ENCODE data around the gene IQSEC3.

Gene IQSEC3

DNA sequence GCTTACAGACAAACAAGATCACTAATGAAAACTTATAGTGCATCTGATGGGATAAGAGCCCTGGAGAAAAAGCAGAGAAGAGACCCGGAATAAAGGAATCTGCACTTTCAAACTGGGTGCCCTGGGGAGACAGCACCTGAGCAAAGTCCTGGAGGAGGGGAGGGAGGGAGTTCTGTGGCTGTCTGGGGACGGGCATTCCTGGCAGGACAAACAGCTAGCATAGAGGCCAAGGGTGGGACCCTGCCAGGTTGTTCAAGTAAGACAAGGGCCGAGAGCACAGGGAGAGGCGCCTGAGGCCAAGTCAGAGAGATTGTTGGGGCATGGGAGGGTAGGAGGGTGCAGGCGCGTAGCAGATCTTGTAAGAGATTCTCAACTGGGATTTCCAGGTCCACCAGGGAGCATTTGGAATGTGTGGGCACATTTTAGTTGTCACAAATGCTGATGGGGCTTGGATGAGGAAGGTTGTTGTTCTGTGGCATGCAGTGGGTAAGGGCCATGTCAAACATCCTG is 14.2 kb downstream of the IQSEC3 start:
- no peak for DNase-seq (ENCODE audit: low spot score)

DNA sequence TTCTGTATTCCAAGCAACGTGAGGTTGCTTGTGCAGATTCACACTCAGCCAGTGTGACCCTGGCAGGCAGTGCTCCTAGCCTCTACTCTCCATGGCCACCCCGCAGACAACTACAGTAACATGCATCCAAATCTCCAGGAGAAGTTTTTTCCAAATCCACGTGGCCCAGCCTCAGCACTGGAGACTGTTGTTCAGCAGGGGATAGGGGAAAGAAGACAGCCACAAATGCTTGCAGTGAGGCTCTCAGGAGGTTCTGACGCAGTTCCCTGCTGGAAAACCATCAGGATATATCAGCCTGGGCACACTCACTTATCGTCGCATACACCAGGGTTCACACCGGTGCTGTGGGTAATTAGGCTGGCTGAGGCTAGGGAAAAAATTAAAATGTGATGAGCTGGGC is 16.2 kb downstream of the IQSEC3 start:
- DNase-seq (ENCODE audit: low spot score), result no peak

DNA sequence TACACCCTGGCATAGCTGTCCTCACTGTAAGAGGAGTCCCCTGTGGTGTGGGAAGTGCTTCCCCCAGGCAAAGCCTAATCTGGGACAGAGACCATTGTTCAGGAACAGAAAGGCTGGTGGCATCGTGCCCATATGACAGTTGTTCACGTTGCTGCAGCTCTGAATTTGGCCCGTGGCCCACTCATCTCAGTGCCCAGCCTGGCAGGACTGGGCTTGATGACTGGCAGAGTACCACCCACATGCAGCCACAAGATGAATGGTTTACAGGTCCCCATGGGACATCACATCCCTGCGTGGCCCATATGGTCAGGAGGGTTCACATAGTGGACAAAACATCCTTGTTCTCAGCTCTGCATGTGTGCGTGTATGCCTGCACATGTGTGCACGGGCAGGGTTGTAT is 17.5 kb downstream of the IQSEC3 start:
- no peak for DNase-seq (ENCODE audit: low spot score)

DNA sequence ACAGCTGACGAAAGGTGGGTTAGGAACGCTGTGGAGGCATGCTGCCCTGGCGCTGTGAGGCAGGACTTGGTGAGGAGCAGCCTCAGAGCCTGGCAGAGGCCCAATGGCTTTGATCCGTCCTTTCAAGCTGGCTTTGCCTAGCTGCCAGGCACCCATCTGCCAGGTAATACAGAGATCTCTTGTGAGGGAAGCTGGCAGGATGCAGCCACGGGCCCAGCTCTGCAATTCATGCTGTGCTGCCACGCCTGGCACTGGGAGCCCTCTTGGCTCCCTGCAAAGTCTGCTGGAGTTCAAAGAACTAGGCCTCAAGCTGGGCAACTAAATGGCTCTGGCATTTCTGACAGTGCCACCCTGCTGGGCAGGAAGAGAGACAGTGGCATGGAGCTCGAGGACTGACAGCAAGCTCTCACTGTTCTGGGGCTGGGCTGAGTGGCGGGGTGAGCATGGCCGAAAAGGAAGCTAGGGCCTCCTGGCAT is 18.7 kb downstream of the IQSEC3 start:
- no peak for DNase-seq (ENCODE audit: low spot score)

DNA sequence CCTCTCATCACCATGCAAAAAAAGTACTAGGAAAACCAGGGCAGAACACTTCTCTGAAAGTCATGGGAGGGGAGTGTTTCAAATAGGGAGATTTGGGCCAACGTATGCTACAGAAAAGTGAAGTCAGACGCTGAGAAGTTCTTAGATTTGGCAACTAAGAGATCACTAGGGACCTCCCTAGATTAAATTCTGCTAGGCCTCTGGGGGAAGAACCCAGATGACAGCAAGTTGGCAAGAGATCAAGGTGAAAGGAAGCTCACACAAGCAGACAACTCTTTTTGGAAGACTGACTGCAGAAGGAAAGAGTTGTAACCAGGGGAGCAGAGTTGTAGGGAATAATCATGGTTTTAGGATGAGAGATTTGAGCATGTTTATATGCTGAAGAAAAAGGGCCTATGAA is 20.7 kb downstream of the IQSEC3 start:
- no peak for DNase-seq (ENCODE audit: low spot score)

DNA sequence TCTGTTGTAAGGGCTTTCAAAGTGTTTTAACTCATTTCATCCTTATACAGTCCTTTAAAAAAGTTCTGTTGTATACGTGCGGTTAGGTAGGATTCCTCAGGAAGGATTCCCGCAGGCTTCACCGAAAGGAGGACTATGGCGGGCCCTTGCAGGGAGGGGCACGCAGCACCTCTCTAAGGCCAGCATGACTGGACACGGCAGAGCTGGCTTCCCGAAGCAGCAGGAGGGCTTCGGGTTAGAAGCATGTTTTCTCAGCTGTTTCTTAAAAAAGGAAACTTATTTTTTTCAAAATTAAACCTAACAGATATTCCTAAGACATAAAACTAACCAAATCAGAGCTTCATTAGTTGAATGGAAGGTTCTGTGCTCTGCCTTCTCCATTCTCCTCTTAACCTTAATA is 21.3 kb downstream of the IQSEC3 start:
- no peak for DNase-seq (ENCODE audit: low spot score)

DNA sequence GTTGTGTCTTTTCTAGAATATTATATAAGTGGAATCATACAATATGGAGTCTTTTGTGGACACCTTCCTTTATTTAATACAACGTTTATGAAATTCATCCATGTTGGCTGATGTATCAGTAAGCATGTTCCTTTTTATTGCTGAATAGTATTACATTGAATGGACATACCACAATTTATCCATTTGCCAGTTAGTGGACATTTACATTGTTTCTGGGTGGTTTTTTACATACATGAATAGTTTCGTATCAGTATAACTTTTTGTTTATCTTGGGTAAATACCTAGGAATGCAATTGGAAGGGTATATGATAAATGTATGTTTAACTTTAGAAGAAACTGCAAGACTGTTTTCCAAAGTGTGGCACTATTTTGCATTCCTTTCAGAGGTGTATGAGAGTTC is 23.1 kb downstream of the IQSEC3 start:
- DNase-seq (ENCODE audit: low spot score), result no peak

DNA sequence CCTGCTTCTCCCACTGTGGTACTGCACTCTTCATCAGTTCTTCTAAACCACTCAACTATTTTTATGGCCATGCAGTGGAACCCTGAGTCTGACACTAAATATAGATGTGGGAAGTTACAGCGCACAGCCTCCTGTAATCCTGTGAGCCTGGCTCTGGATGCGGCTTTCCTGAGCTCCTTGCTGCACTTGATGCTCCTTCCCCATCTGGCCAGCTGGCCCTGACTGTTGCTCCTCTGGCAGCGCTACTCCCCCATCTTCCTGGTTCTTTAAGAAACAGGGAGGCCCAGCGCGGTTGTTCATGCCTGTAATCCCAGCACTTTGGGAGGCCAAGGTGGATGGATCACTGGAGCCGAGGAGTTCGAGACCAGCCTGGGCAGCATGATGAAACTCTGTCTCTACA is 24.6 kb downstream of the IQSEC3 start:
- no peak for DNase-seq (ENCODE audit: low spot score)

DNA sequence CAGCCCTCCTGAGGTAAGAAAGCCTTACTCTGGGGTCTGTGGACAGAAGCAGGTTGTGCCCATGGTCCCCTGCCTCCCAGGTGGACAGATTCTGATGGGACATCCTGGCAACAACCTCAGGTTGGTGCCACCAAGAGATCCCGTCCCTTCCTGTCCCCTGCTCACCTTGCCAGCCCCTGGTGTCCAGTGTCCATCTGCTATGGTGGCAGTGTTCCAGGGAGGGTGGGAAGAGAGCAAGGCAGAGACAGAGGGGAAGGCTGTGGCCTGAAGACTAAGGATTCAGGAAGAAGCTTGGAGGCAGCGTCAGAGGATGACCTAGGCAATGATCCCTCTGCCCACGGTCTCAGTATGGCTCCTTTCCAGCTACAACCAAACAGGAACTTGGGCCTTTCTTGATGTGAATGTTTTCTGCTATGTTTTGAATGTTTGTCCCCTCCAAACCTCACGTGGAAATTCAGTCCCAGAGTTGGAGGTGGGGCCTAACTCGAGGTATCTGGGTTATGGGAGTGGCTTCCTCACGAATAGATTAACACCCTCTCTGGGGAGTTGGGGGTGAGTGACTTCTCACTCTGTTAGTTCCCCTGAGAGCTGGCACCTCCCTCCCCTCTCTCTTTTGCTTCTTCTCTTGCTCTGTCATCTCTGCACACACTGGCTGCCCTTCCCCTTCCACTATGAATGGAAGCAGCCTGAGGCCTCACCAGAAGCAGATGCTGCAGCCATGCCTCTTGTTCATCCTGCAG is 26.9 kb downstream of the IQSEC3 start:
- DNase-seq (ENCODE audit: low spot score), result no peak

DNA sequence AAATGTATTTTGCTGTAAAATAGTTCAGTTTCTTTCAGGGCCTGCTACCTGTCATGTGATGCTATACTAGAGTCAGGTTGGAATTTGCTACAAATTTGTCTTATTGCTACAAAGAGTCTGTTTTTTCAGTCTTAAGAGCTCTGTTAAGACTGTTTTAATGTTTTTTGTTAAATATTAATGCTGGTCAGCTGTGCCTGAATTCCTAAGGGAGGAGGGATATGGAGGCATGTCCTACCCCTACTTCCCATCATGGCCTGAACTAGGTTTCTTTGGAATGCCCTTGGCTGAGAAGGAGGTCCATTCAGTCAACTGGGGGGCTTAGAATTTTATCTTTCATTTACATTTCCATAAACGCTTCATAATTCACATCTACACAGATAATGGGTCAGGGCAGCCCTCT is 30.0 kb downstream of the IQSEC3 start:
- no peak for DNase-seq (ENCODE audit: low spot score)

DNA sequence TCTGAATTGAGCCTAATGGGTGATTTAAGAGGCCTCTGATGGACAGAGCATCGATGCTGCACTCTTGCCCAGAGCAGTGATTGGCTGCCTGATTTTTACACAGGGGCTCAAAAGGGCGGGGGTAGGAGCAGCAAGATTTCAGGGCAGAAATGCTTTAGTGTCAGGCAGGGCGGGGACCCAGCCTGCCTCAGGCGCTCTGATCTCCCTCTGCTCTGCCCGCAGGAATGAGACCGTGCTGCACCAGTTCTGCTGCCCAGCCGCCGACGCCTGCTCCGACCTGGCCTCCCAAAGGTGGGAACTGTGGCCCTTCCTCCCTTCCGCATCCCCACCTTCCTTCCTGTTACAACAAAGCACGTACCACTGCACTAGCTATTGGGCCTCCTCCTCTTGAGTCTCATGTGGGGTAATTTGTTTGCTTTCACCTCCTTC is 32.4 kb downstream of the IQSEC3 start:
- peak; percentile 43 for DNase-seq (ENCODE audit: low spot score)

DNA sequence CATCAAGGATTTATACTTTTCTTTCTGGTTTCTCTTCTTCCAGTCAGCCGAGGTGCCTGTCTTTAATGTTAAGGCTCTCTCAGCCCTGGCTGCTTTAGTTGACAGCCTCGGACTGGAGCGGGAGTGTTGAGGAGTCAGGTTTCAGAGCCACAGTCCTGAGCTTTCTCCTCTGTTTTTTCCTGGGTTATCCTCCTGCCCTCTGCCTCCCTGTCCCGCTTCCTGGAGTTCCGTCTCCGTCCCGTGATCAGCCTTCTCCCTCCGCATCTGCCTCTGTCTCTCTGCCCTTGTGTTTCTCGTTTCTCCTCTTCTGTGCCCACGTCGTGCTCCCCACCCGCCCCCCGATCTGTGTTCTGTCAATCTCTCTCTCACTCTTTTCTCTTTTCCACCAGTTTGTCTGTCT is 33.0 kb downstream of the IQSEC3 start:
- DNase-seq (ENCODE audit: low spot score), result peak; percentile 48

DNA sequence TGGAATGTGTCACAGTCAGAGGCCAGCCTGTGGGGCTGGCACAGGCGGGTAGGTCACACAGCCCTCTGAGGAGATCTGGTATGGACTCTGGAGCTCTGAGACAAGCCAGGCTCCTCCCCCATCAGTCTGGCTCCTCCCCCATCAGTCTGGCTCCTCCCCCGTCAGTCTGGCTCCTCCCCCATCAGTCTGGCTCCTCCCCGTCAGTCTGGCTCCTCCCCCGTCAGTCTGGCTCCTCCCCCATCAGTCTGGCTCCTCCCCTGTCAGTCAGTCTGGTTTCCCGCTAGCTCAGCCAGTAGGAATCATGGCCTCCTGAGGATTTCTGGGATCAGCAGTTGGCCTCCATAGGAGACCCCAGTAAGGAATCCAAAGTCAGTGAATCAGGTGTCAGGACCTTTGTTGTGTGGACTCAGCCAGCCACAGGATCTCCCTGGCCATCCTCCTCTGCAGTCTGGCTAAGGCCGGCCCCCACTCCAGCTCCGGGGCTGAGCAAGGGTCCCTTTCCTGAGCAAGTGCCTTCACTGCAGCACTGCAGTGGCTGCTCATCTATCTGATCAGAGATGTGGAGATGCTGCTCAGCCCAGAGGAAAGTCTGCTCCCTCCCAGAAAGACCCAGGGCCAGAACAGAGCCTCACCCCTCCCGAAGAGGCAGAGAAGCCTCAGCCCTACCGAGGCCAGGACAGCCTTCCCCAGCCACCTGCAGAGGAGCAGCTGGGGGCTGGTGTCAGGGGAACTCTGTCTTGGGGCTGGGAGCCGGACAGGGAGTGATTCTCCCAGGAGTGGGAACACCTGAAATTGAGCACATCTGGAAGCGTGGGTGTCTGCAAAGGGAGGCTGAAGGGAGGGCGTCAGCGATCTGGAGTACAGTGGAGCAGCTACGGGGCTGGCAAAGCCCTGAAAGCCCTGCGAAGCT is 35.7 kb downstream of the IQSEC3 start:
- DNase-seq (ENCODE audit: low spot score), result peak; percentile 57

DNA sequence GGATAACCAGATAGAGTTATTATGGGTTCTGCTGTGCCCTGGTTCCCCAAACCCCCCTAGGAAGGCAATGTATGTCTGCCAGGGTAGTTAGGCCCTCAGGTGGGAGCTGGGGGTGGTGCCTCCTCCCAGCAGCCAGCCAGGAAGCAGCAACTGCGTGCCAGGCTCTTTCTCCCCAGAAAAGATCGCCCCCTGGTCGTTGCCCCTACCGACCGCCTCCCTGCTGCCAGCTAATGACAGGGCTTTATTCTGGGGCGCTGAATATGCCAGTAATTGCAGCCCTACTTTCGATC is 36.3 kb downstream of the IQSEC3 start:
- DNase-seq (ENCODE audit: low spot score), result no peak

DNA sequence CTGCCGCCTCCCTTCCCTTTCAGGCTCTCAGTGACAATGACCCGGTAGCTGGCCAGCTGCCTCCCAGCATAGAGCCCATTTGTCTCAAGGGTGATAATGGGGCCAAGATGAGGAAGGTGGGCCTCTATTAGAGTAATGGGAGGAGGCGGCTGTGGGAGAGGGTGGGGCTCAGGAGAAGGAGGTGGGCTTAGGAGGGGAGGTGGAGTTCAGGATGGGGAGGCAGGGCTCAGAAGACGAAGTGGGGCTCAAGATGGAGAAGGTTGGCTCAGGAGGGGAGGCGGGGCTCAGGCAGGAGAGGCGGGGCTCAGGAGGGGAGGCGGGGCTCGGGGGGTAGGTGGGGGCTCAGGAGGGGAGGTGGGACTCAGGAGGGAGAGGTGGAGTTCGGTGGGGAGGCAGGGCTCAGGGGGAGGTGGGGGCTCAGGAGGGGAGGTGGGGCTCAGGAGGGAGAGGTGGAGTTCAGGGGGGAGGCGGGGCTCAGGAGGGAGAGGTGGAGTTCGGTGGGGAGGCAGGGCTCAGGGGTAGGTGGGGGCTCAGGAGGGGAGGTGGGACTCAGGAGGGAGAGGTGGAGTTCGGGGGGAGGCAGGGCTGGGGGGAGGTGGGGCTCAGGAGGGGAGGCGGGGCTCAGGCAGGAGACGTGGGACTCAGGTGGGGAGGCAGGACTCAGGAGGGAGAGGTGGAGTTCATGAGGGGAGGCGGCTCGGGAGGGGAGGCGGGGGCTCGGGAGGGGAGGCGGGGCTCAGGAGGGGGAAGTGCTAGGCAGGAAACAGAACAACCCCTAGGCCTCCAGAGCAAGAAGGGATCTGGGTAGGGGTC is 36.8 kb downstream of the IQSEC3 start:
- peak; percentile 77 for DNase-seq (ENCODE audit: low spot score)

DNA sequence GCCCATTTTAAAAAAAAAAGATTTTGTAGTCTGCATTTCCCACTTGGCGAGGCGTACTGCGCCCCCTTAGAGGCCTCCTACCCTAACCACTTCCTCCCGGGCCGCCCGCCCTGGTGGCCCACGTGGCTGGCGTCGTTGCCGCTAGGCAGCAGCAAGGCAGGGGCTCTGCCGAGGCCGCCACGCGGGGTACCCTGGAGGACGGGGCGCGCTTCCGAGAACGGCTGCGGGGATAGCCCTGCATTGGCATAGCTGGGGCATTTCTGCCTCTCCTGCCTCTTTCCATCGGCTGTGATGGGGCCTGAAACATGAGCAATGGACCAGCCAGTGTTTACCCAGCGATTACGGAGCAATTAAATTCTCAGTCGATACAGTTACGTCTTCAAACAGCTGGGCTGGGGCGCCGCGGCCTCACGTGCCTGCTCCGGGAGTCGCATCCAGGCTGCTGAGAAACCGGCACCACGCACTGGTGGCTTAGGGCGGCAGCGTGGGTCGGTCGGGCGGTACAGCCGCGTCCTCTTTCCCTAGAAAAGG is 38.0 kb downstream of the IQSEC3 start:
- no peak for DNase-seq (ENCODE audit: low spot score)

DNA sequence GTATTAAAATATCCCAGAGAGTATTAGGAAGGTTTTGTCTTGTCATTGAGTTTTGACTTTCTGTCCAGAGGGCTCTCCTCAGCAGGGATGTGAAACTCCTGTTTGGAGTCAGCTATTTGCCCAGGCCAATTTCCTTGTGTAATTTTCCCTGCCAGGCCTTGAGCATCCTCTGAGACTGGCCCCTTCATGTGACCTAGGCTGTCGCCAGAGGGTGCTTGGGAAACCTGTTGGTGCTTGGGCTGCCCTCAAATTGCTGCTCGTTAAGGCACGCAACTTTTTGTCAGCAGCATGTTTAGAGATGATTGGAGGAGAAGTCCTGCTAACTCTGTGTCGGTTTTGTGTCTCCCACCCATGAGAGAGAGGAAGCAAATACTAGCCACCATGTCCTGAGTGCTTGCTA is 39.1 kb downstream of the IQSEC3 start:
- DNase-seq (ENCODE audit: low spot score), result no peak

DNA sequence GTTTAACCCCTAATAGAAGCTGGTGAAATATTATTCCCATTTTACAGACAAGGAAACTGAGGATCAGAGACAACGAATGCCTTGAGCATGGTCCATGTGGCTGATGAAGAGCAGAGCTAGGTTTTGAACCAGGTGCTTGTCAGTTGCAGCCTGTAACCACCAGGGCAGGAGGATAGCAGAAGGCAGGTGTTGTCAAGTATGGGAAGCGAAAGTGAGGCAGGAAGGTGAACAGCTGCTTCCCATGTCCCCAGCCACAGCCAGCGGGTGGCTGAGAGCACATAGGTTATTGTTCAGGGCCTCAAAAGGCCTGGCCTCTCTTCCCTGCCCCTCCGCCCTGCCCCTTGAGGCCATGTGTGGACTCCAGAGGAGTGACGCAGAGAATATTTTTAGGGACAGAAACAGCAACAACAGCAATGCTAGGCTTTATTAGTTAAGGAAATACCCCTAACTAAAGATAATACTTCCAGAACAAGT is 39.6 kb downstream of the IQSEC3 start:
- peak; percentile 36 for DNase-seq (ENCODE audit: low spot score)

DNA sequence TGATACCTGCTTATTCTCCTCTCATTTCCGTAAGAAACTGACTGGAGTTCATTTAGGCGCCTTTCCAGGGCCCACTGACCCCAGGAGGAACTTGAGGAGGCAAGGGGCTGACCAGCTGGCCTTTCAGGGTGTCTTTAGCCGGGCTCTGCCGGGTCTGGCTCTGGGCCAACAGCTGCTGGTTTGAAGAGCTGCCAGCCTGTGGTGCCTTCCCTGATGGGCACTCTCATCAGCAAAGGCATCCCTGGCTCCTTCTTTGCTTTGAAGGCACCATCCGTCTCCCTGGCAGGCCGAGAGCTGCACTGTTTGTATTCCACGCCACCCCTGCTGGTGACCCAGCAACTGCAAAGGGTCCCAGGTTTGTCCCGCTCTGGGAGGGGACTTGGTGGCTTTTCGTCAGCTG is 42.0 kb downstream of the IQSEC3 start:
- DNase-seq (ENCODE audit: low spot score), result no peak

DNA sequence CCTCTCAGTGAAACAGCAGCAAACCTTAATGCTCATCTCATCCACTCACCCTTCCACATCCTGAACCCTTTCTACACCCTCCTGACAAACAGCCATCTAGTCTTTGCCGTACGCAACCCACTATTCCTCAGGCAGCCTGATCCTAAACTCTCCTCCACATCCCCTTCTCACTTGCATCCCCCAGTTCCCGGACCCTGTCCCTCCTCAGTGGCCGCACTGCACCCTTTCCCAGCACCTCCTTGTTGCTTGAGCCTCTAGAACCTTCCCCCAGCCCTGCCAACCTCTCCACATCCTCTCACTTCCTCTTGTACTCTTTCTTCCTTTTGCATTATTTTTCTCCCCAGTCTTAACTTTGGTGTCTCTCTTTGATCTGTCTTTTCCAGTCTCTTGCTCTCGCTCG is 42.9 kb downstream of the IQSEC3 start:
- DNase-seq (ENCODE audit: low spot score), result no peak

DNA sequence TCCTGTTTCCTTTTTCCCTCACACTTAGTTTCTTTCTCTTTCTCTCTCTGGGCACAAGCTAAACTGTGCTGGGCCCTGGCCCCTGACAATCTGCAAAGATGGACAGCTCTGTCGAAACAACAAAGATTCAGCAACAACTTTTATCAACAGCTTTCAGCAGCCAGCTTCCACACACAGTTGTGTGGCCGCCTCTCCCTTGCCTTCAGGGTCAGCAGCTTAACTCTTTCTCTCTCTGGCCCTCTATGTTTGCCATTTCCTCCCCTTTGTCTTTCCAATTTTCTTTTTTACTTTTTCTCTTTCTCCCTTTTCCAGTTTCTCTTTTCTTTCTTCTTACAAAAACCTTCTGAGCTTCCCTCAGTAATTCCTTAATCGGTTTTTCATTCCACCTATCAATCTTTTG is 43.3 kb downstream of the IQSEC3 start:
- no peak for DNase-seq (ENCODE audit: low spot score)
